DMS 273 (cell line): Measurements from ENCODE around the gene SPINK1.
"Not testable (repeated sequence)": the region's sequence is repeated elsewhere in the genome, so short reads cannot be mapped to it uniquely, and the experiment has no call there.

Source experiments
- DNase-seq: peaks from one replicate; lab custom pipeline; 2025; ENCODE audit not compliant: unreplicated experiment; lab: John Stamatoyannopoulos, UW

The SPINK1 gene

DNA sequence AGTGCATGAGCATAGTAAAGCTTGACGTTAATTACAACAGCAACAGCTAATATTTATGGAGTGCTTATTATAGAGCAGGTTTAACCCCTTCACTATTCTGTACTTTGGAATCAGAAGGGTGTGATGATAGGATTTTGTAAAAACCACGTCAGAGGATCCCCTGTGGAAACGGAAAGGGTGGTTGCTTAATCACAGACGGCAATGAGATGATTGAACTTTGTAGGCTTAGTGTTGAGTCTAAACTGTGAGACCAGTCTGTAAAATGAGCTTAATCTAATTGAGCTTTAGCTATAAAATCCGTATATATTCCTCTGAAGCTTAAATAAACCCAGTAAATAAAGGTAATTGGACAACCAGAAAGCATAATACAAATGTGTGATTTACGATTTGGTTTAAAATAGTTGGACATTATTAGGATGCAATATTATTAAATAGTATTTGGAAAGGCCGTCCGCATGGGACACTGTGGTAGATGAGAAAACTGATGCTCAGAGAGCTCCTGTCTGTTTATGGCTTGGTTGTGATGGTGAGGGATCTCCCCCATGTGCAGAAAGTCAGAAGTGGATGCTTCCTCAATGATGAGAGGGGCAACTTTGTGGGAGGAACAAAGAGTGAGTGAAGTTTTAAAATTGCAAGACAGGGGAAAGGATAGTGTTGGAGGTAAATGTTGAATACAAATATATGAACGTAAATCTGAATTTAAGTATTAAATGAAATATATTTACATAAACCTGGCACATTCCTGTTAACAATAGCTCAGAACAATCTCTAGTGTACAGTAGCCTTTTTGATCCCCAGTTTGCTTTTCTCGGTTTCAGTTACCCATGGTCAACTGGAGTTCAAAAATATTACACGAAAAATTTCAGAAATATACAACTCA, 23.7 kb upstream of the SPINK1 start:
- no peak for DNase-seq

- DNase-seq: no peak
These were observed 22.9 kb upstream of the SPINK1 start for GRCh38 chr5:147854331-147854730.

- no peak for DNase-seq
These were observed 22.0 kb upstream of the SPINK1 start for GRCh38 chr5:147853372-147853987.

DNA sequence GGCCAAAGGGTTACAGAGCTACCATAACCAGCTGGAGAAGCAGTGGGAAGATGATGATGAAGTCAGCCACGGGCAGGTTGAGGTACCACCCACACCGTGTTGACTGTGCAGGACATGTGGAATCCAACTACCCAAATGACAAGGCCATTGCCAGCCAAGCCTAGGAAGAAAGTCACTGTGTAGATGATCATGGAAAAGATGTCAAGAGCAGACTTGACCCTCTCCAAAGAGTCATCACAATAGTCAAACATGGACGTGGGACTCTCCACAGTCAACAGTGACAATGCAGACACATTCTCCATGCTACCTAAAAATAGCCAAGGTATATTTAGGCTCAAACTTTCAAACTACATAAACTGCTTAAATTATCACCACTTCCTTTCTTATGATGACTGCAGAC, 20.9 kb upstream of the SPINK1 start:
- DNase-seq: no peak

- DNase-seq: no peak
These were observed 20.1 kb upstream of the SPINK1 start for GRCh38 chr5:147851578-147851977.

DNA sequence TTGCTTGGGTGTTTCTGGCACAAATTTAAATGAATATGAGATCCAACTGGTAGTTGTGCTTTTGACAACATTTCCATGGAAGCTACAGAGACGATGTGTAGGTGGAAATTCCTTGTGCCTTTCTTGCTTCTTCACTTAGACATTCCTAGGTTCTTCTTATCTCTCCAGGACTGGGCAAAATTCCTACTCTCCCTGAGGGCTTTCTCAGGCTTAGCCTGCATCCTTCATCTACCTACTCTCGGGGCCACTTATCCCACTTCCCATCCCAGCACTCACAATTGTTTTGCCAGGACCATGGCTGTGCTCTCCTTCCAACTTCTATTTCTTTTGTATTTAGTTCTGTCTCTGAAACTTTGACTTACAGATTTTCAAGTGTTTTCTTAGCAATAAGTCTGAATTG, 17.8 kb upstream of the SPINK1 start:
- DNase-seq: no peak

GRCh38 chr5:147845618-147846017, 14.1 kb upstream of the SPINK1 start:
- no peak for DNase-seq

DNA sequence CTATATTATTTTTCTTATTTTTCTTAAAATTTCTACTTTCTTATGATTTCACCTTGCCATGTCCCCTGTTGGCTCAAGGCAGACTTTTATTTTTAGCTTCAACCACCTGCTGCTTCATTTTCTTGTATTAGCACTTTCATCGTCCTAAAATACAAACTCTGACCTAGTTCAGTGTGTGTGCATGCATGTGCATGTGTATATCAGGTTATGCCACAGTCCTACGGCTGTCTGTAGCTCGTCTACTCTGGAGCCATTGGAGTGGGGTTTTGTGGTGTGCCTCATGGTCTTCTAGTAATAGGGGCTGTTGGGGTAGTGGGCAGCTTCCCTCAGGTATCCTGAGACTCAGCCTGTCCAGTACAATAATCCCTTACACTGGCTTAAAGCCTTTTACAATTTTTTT, 13.4 kb upstream of the SPINK1 start:
- DNase-seq: no peak

DNA sequence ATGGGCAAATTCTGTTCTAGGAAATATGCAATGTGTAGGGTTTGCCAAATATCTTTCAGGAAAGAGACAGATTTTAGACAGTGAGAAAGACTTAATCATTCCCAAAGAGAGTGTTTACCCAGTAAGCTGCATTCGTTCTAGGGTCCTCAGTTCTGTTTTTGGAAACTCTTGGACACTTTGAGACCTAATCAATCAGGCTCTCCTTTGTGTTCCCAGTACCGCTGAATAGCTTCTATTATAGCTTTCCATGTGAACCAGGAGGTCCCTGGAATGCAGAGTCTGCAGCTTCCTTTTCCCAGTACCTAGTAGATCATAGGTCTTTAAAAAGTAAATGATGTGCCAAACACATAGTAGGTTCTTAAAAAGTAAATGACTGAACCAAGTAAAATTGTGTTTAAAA, 11.4 kb upstream of the SPINK1 start:
- DNase-seq: no peak

DNA sequence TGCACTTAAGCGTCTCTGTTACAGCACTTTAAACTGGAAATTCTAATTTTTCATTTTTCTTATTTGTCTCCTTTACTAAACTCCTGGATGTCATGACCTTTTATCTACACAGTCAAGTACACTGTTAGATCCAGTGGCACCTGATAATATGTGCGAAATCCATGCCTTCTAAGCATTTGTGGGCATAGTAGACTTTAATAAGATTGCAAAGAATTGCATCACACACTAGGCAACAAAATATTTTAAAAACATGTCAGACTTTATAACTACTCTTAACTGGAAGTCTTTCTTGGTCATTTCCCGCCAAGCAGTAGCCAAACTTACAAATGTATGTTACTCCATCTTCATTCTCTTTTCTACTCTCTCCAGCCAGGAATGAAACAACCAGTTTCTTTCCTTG, 5.0 kb upstream of the SPINK1 start:
- DNase-seq: no peak

DNA sequence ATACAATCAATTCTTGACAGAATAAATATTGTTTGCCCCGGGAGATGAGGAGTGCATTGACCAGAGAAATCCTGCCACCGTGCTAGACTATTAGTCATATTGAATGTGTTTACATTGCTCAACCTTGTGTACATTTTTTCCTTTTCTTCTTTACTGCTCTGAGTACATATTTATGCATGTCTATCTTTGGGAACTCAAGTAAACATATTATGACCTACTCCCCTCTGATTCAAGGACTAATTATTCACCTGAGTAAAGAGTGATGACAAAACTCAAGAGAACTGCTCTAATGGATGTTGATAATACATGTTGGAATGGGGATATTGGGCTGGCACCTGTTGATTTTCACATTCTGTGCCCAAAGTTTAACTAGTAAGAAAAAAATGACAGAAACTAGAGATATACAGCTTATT, 3.9 kb upstream of the SPINK1 start:
- DNase-seq: no peak

- no peak for DNase-seq
These were observed 1.1 kb upstream of the SPINK1 start for GRCh38 chr5:147832541-147832940.

- DNase-seq: no peak
These were observed 1.4 kb downstream of the SPINK1 start for GRCh38 chr5:147830035-147830434.

DNA sequence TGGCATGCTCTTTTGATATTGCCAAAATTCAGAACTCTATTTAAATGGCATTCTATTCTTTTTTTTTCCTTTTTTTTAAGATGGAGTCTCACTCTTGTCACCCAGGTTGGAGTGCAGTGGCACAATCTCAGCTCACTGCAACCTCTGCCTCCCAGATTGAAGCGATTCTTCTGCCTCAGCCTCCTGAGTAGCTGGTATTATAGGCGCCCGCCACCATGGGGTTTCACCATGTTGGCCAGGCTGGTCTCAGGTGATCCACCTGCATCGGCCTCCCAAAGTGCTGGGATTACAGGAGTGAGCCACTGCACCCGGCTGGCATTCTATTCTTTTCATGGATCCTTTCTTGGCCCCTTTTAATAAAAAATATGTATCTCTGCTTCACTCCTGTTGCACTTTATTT, 4.5 kb downstream of the SPINK1 start:
- not testable (repeated sequence) for DNase-seq

DNA sequence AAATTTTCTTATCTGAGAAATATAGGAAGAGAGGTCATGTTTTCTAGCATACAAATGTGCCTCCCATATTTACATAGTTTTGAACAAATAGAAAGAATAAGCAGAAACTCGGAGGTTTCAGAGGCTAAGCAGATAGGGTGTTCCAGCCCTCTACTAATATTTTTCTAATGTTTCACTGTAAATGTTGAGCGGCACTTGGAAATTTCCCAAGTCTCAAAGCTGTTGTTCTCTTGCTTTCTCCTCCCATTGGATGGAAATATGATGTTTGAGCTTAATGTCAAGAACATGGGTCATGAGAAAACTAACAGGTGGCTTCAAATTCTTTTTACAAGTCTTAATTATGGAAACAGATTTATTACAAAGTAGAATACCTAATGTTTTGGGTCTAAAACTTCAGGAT, 5.1 kb downstream of the SPINK1 start:
- DNase-seq: no peak

- DNase-seq: peak; percentile 87
These were observed 8.6 kb downstream of the SPINK1 start for GRCh38 chr5:147822686-147823491.

DNA sequence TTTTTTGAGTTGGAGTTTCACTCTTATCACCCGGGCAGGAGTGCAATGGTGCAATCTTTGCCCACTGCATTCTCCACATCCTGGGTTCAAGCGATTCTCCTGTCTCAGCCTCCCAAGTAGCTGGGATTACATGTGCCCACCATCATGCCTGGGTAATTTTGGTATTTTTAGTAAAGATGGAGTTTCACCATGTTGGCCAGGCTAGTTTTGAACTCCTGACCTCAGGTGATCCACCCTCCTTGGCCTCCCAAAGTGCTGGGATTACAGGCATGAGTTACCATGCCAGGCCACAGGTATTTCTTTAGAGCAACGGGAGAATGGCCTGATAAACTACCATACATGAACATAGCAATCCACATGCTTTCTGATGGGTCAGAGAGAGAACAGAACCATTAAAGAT, 9.2 kb downstream of the SPINK1 start:
- DNase-seq: not testable (repeated sequence)

GRCh38 chr5:147821766-147822165, 9.7 kb downstream of the SPINK1 start:
- DNase-seq: no peak

- no peak for DNase-seq
These were observed 12.2 kb downstream of the SPINK1 start for GRCh38 chr5:147819261-147819770.

DNA sequence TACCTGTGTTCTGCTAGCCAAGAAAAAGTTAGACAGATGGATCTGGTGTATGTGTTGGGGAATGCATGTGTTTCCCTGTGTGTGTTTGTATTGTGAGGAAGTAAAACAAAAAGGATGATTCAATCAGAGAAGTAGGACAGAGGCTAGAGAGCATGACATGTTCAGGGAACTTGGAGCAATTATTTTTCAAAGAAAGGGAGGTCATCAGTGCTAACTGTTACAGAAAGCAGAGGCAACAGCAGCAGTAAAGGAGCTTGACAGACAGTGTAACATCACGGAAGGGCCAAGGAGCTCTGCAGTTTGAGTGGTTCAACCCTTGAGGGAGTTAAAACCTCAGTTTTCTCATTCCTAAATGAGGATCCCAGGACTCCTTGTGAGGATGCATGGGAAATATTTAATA, 13.2 kb downstream of the SPINK1 start:
- DNase-seq: no peak

GRCh38 chr5:147813696-147814095, 17.8 kb downstream of the SPINK1 start:
- DNase-seq: no peak
